ENCODE measurements around the gene ZNF444. TPM values are rescaled to one million over a fixed set of nuclear protein-coding genes. Genes with fewer than 3 reads are reported as not detected.

ZNF444 gene
- total and polyA plus RNA-seq, 2 of the 8 experiments (the other 6 are each of a cell fraction or from before 2014, with no cell fraction given), result 49.5 to 54.5 TPM

GRCh38 chr19:56167064-56167578 is 26.0 kb downstream of the ZNF444 start:
- Histone ChIP-seq H3K79me2 (ENCODE audit: control insufficient read depth in 1 of 2, insufficient read depth in 2 of 2, low read length in 2 of 2) (no peaks in the 10 kb centered on the region), H2BK20ac (ENCODE audit: low read length) (no peak overlapping the region), H2BK12ac (ENCODE audit: low read depth, low read length) (no peak overlapping the region), H3K9me3 (ENCODE audit: insufficient read depth in 2 of 2, low read depth in 1 of 2, low read length in 1 of 2) (no peaks in the 10 kb centered on the region), H4K91ac (replicated peaks; ENCODE audit: insufficient read length, low read length) (no peak overlapping the region), H4K8ac (ENCODE audit: extremely low read depth, insufficient read depth, low read length) (no peak overlapping the region), H3K36me3 (ENCODE audit: control insufficient read depth in 2 of 4, insufficient read depth in 4 of 4, low read length in 3 of 4) (no peaks in the 10 kb centered on the region), H3K18ac (ENCODE audit: extremely low read depth, low read length) (no peak overlapping the region), H2AFZ (ENCODE audit: low read length) (no peak overlapping the region), H2AK5ac (ENCODE audit: low read depth, low read length) (no peak overlapping the region), H3K4me3 (ENCODE audit: extremely low read depth in 1 of 4, insufficient read depth in 2 of 4, low read depth in 3 of 4, low read length in 4 of 4) (no peak overlapping the region), H4K20me1 (replicated peaks in 1 of 2; ENCODE audit: control insufficient read depth in 1 of 2, insufficient read depth in 2 of 2, low read length in 2 of 2) (peaks cover 0 to 3% of the 10 kb centered on the region in 2 experiments), H3K23me2 (ENCODE audit: low read depth, low read length) (no peaks in the 10 kb centered on the region), H4K5ac (ENCODE audit: insufficient read length, low read depth, low read length) (no peak overlapping the region), H2BK120ac (replicated peaks; ENCODE audit: low read depth, low read length) (no peak overlapping the region), H3K79me1 (ENCODE audit: low read depth, low read length) (no peaks in the 10 kb centered on the region), H3K4ac (replicated peaks; ENCODE audit: insufficient read length, low read depth, low read length) (no peak overlapping the region), H3K56ac (replicated peaks; ENCODE audit: insufficient read length, low read depth, low read length) (no peak overlapping the region), H3K23ac (ENCODE audit: insufficient read length) (no peak overlapping the region), H3K14ac (ENCODE audit: insufficient read length) (no peak overlapping the region), H3K9ac (replicated peaks in 1 of 4; ENCODE audit: extremely low read depth in 1 of 4, low read depth in 3 of 4, low read length in 3 of 4) (no peak overlapping the region), H3K27me3 (replicated peaks in 1 of 4; ENCODE audit: control insufficient read depth in 3 of 4, extremely low read depth in 1 of 4, insufficient read depth in 3 of 4, low read length in 3 of 4) (no peaks in the 10 kb centered on the region), H2BK5ac (ENCODE audit: low read depth, low read length) (no peak overlapping the region), H3K4me2 (ENCODE audit: insufficient read depth in 1 of 2, low read depth in 2 of 2, low read length in 2 of 2) (no peak overlapping the region), H3K27ac (ENCODE audit: low read depth, low read length) (no peak overlapping the region), H3K4me1 (replicated peaks in 1 of 4; ENCODE audit: control insufficient read depth in 3 of 4, insufficient read depth in 4 of 4, low read length in 3 of 4) (no peaks in the 10 kb centered on the region), H2BK15ac (ENCODE audit: low read length) (no peak overlapping the region)
- WGBS, 2 experiments (ENCODE audit: extremely low coverage in 1 of 2, insufficient coverage in 1 of 2, insufficient read length in 1 of 2, insufficient replicate concordance in 2 of 2, low coverage in 1 of 2, low lambda C conversion rate in 2 of 2, missing lambda C conversion rate in 1 of 2), result 50% methylated on average over 7 of the region's 7 CpGs; no CpG with 5 or more reads in 1 of the 2 experiments
- CTCF ChIA-PET (ENCODE audit: partially characterized antibody), result interaction anchor here (0.7 to 4.8 kb wide), 10 partner anchors 10 to 182 kb away, joined by 3 to 57 read pairs (median 4); no protein-coding TSS in a partner anchor
- POLR2A ChIA-PET (ENCODE audit: partially characterized antibody), result interaction anchor here (1.1 to 1.6 kb wide), 3 partner anchors 9 to 147 kb away, joined by 3 to 4 read pairs (median 3); no protein-coding TSS in a partner anchor
- FAIRE-seq, result no peak
- no peak for DNase-seq (ENCODE audit: low read depth in 1 of 2, low spot score in 2 of 2)
- TF ChIP-seq ZNF274 (IDR thresholded peaks at IDR 0.05; ENCODE audit: borderline replicate concordance, extremely low read depth, low read length) (no peak), POLR2A (IDR thresholded peaks at IDR 0.05; ENCODE audit: control extremely low read depth in 1 of 2, low read depth in 2 of 2, low read length in 2 of 2) (no peak), POLR2AphosphoS5 (IDR thresholded peaks at IDR 0.05; ENCODE audit: low read depth, low read length) (no peak), PHF8 (conservative IDR thresholded peaks at IDR 0.05; ENCODE audit: low read depth, low read length) (no peak), SIRT6 (IDR thresholded peaks at IDR 0.05; ENCODE audit: low read length) (no peak), TBP (IDR thresholded peaks at IDR 0.05; ENCODE audit: low read depth, low read length) (no peak), TCF12 (IDR thresholded peaks at IDR 0.05; ENCODE audit: low read depth, low read length) (no peak), KDM1A (IDR thresholded peaks at IDR 0.05; ENCODE audit: borderline replicate concordance, low read length) (no peak), SAP30 (IDR thresholded peaks at IDR 0.05; ENCODE audit: insufficient read depth, insufficient replicate concordance, low read length) (no peak), ASH2L (IDR thresholded peaks at IDR 0.05; ENCODE audit: low read length) (no peak), CTBP2 (IDR thresholded peaks at IDR 0.05; ENCODE audit: borderline replicate concordance, insufficient read depth, insufficient read length, low read length) (no peak)
- TF ChIP-seq, protein P1, sequence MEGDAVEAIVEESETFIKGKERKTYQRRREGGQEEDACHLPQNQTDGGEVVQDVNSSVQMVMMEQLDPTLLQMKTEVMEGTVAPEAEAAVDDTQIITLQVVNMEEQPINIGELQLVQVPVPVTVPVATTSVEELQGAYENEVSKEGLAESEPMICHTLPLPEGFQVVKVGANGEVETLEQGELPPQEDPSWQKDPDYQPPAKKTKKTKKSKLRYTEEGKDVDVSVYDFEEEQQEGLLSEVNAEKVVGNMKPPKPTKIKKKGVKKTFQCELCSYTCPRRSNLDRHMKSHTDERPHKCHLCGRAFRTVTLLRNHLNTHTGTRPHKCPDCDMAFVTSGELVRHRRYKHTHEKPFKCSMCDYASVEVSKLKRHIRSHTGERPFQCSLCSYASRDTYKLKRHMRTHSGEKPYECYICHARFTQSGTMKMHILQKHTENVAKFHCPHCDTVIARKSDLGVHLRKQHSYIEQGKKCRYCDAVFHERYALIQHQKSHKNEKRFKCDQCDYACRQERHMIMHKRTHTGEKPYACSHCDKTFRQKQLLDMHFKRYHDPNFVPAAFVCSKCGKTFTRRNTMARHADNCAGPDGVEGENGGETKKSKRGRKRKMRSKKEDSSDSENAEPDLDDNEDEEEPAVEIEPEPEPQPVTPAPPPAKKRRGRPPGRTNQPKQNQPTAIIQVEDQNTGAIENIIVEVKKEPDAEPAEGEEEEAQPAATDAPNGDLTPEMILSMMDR (IDR thresholded peaks at IDR 0.05; ENCODE audit: control extremely low read depth in 1 of 3, insufficient read depth in 1 of 3, low read depth in 1 of 3, low read length in 3 of 3), result no peak

Measured in H1 (cell line).